Sigmoid colon (tissue), 4 donors: ENCODE data around the gene ABCB6.

Source experiments
- POLR2A ChIP-seq, 2 donors: fragments of 450-650 bp; IDR thresholded peaks; one replicate each; pipeline ENCODE4 v1.6.1; 2016; ENCODE audit warnings: antibody characterized with exemption in 2 of 2, mild to moderate bottlenecking in 2 of 2, moderate library complexity in 2 of 2
- POLR2AphosphoS5 ChIP-seq, 4 donors: sonication (generic); formaldehyde crosslinking; IDR thresholded peaks; one replicate each; pipeline ENCODE4 v1.6.1; 2017; ENCODE audit warnings: antibody characterized with exemption in 4 of 4
- TF ChIP-seq, protein P1 (sequence below), 4 experiments: fragments of 450-650 bp in 3 of 4; fragments of 200-600 bp in 1 of 4; IDR thresholded peaks; one replicate each; pipeline ENCODE4 v1.5.1; 2016 to 2019; ENCODE audit warnings: antibody characterized with exemption in 4 of 4, mild to moderate bottlenecking in 3 of 4, moderate library complexity in 2 of 4

DNA sequence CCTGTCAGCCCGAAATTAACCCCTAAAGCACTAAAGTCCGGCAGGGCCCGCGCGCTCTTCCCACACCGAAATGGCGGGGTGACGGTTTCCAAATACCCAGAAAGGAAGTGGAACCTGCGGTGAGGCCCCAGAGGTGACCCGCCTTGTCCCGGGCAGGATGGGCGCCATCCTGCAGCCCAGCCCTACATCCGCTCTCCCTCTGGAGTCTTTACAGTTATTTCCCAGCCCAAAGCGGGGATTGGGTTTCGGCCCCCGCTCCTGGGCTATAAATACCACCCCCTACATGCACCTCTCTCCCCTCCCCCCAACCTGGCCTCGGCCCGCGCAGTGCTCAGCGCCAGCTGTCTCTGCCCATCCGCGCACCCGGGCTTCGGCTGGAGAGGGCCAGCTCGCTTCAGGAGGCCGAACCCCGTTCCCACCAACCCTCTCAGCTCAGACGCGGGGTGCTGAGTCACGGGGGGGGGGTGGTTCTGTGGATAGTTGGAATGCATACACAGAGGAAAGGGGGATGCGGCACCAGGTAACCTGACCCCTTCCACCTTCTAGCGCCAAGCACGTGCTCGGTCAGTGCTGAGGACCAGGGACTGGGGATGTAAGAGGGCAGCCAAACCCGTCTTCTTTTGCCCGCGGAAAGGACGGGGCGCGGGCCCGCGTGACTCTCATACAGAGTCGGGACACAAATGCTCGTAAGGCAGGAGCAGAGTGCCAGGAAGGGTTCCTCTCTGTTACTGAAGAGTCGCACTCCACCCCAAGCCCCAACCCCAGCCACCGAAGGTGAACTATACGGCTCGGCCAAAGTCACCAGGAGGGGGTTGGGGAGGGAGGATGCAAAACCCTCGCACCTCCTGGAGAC, 34.4 kb upstream of the ABCB6 start, which contains the start of gene TUBA4B:
- TF ChIP-seq, protein P1, sequence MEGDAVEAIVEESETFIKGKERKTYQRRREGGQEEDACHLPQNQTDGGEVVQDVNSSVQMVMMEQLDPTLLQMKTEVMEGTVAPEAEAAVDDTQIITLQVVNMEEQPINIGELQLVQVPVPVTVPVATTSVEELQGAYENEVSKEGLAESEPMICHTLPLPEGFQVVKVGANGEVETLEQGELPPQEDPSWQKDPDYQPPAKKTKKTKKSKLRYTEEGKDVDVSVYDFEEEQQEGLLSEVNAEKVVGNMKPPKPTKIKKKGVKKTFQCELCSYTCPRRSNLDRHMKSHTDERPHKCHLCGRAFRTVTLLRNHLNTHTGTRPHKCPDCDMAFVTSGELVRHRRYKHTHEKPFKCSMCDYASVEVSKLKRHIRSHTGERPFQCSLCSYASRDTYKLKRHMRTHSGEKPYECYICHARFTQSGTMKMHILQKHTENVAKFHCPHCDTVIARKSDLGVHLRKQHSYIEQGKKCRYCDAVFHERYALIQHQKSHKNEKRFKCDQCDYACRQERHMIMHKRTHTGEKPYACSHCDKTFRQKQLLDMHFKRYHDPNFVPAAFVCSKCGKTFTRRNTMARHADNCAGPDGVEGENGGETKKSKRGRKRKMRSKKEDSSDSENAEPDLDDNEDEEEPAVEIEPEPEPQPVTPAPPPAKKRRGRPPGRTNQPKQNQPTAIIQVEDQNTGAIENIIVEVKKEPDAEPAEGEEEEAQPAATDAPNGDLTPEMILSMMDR (IDR thresholded peaks at IDR 0.05), result no peak
- TF ChIP-seq POLR2A (IDR thresholded peaks at IDR 0.05) (no peak), POLR2AphosphoS5 (IDR thresholded peaks at IDR 0.05) (peak in 1 of 4 donors; percentile 4)
